H9 (cell line): ENCODE data around the gene FPGS. TPM values are rescaled to one million over a fixed set of nuclear protein-coding genes. Genes with fewer than 3 reads are reported as not detected.

ENCODE experiments used
- DNase-seq: peaks from one replicate; pipeline ENCODE4 v3.0.0-alpha.2; 2017
- H2AFZ ChIP-seq: one replicate; pipeline ENCODE4 v1.6.1; 2013; ENCODE audit warnings: mild to moderate bottlenecking, low read length, control low read depth, moderate library complexity
- H2AK5ac ChIP-seq: 2 replicates; pipeline ENCODE4 v1.6.1; 2013; ENCODE audit warnings: low read length, control low read depth, mixed read lengths; ENCODE audit not compliant: insufficient read length
- H2BK120ac ChIP-seq: one replicate; pipeline ENCODE4 v1.6.1; 2013; ENCODE audit warnings: low read depth, mild to moderate bottlenecking, low read length, control low read depth, inconsistent platforms; ENCODE audit not compliant: poor library complexity, severe bottlenecking
- H2BK12ac ChIP-seq: 2 replicates; pipeline ENCODE4 v1.6.1; 2013; ENCODE audit warnings: low read length, control low read depth, mixed read lengths, low read depth; ENCODE audit not compliant: insufficient read length
- H2BK15ac ChIP-seq: 2 replicates; pipeline ENCODE4 v1.6.1; 2013; ENCODE audit warnings: low read depth, low read length, control low read depth
- H2BK20ac ChIP-seq: one replicate; pipeline ENCODE4 v1.6.1; 2013; ENCODE audit warnings: low read depth, mild to moderate bottlenecking, low read length, control low read depth, inconsistent platforms; ENCODE audit not compliant: poor library complexity, severe bottlenecking
- H2BK5ac ChIP-seq: 2 replicates; pipeline ENCODE4 v1.6.1; 2013; ENCODE audit warnings: low read length, control low read depth, mixed read lengths; ENCODE audit not compliant: insufficient read length
- H3K14ac ChIP-seq: 2 replicates; pipeline ENCODE4 v1.6.1; 2013; ENCODE audit warnings: low read length, control low read depth; ENCODE audit not compliant: insufficient read depth
- H3K18ac ChIP-seq: 2 replicates; pipeline ENCODE4 v1.6.1; 2013; ENCODE audit warnings: low read depth, mild to moderate bottlenecking, mixed read lengths, low read length, control low read depth; ENCODE audit not compliant: insufficient read length
- H3K23ac ChIP-seq: 2 replicates; pipeline ENCODE4 v1.6.1; 2013; ENCODE audit warnings: low read length, control low read depth, mixed read lengths, low read depth; ENCODE audit not compliant: insufficient read length
- H3K23me2 ChIP-seq: 2 replicates; pipeline ENCODE4 v1.6.1; 2013; ENCODE audit warnings: low read depth, mild to moderate bottlenecking, mixed read lengths, low read length, control low read depth; ENCODE audit not compliant: insufficient read length, poor library complexity, severe bottlenecking
- H3K27ac ChIP-seq: 2 replicates; pipeline ENCODE4 v1.5.1; 2013; ENCODE audit warnings: low read length, control low read depth, mixed read lengths, low read depth; ENCODE audit not compliant: insufficient read length
- H3K27me3 ChIP-seq: 2 replicates; pipeline ENCODE4 v1.6.1; 2013; ENCODE audit warnings: low read length, control low read depth, inconsistent platforms; ENCODE audit not compliant: insufficient read depth
- H3K4ac ChIP-seq: 2 replicates; pipeline ENCODE4 v1.6.1; 2013; ENCODE audit warnings: low read depth, mild to moderate bottlenecking, control low read depth, inconsistent platforms, low read length, moderate library complexity
- H3K4me1 ChIP-seq: 2 replicates; pipeline ENCODE4 v1.6.1; 2013; ENCODE audit warnings: low read length, control low read depth, inconsistent platforms; ENCODE audit not compliant: insufficient read depth
- H3K4me2 ChIP-seq: 2 replicates; pipeline ENCODE4 v1.6.1; 2013; ENCODE audit warnings: low read length, control low read depth, mixed read lengths; ENCODE audit not compliant: insufficient read length, insufficient read depth
- H3K56ac ChIP-seq: 2 replicates; pipeline ENCODE4 v1.6.1; 2013; ENCODE audit warnings: low read depth, mild to moderate bottlenecking, mixed read lengths, low read length, control low read depth; ENCODE audit not compliant: insufficient read length
- H3K79me1 ChIP-seq: 2 replicates; pipeline ENCODE4 v1.6.1; 2013; ENCODE audit warnings: low read depth, mild to moderate bottlenecking, moderate library complexity, low read length, control low read depth, inconsistent platforms; ENCODE audit not compliant: insufficient read depth, poor library complexity, severe bottlenecking
- H3K79me2 ChIP-seq: 2 replicates; pipeline ENCODE4 v1.6.1; 2013; ENCODE audit warnings: low read length, control low read depth, inconsistent platforms; ENCODE audit not compliant: insufficient read depth
- H3K9ac ChIP-seq: 2 replicates; pipeline ENCODE4 v1.6.1; 2013; ENCODE audit warnings: low read length, control low read depth, mixed read lengths; ENCODE audit not compliant: insufficient read length; ENCODE audit errors: extremely low read depth
- H3K9me3 ChIP-seq: one replicate; pipeline ENCODE4 v1.6.1; 2013; ENCODE audit warnings: low read depth, low read length, inconsistent platforms; ENCODE audit not compliant: control insufficient read depth
- H3T11ph ChIP-seq: one replicate; pipeline ENCODE4 v1.6.1; 2013; ENCODE audit warnings: mild to moderate bottlenecking, low read length, control low read depth, inconsistent platforms
- H4K20me1 ChIP-seq: one replicate; pipeline ENCODE4 v1.6.1; 2013; ENCODE audit not compliant: control insufficient read depth, insufficient read length, insufficient read depth
- H4K5ac ChIP-seq: 2 replicates; pipeline ENCODE4 v1.6.1; 2013; ENCODE audit warnings: low read depth, mild to moderate bottlenecking, mixed read lengths, low read length, control low read depth; ENCODE audit not compliant: insufficient read length
- H4K8ac ChIP-seq: replicated peaks from 2 replicates; pipeline ENCODE4 v1.6.1; 2013; ENCODE audit warnings: low read length, control low read depth, mixed read lengths, low read depth; ENCODE audit not compliant: insufficient read length
- H4K91ac ChIP-seq: 2 replicates; pipeline ENCODE4 v1.6.1; 2013; ENCODE audit warnings: low read depth, mild to moderate bottlenecking, moderate library complexity, mixed read lengths, low read length, control low read depth; ENCODE audit not compliant: insufficient read length
- H3K27ac Mint-ChIP-seq, 3 experiments: 2 replicates in 2 of 3; 3 replicates in 1 of 3; pipeline ENCODE4 v1.8.0; 2020 to 2021; ENCODE audit warnings: mixed read lengths in 3 of 3, mild to moderate bottlenecking in 1 of 3, moderate library complexity in 1 of 3
- H3K27me3 Mint-ChIP-seq: 2 replicates; pipeline ENCODE4 v1.8.0; 2021; ENCODE audit warnings: low read depth, mild to moderate bottlenecking, moderate library complexity, mixed read lengths
- H3K36me3 Mint-ChIP-seq, 3 experiments: 2 replicates in 2 of 3; 3 replicates in 1 of 3; pipeline ENCODE4 v1.8.0; 2020 to 2021; ENCODE audit warnings: low read depth in 3 of 3, mixed read lengths in 3 of 3; ENCODE audit not compliant: insufficient read depth in 1 of 3
- H3K4me1 Mint-ChIP-seq, 2 experiments: 2 replicates each; pipeline ENCODE4 v1.8.0; 2020; ENCODE audit warnings: mixed read lengths in 2 of 2
- H3K4me3 Mint-ChIP-seq, 2 experiments: 2 replicates in 1 of 2; 3 replicates in 1 of 2; pipeline ENCODE4 v1.8.0; 2020 to 2021; ENCODE audit warnings: mild to moderate bottlenecking in 2 of 2, mixed read lengths in 2 of 2, moderate library complexity in 1 of 2
- H3K9me3 Mint-ChIP-seq, 2 experiments: 2 replicates in 1 of 2; 3 replicates in 1 of 2; pipeline ENCODE4 v1.8.0; 2020; ENCODE audit warnings: mild to moderate bottlenecking in 2 of 2, mixed read lengths in 2 of 2, moderate library complexity in 1 of 2
- WGBS: extraction: QIAGEN DNeasy Blood & Tissue Kit; methylation state at CpG from one replicate; pipeline ENCODE4 v1.1.7; 2013; ENCODE audit warnings: missing lambda C conversion rate, low lambda C conversion rate, mixed read lengths; ENCODE audit not compliant: insufficient read length; ENCODE audit errors: extremely low coverage; 5-methylcytosine and 5-hydroxymethylcytosine counted together
- total RNA-seq: library from RNA; stranded (reverse); gene quantifications from 2 replicates; pipeline ENCODE4 v1.2.1, GENCODE V29; 2021
- TF ChIP-seq, protein P1 (sequence below): fragments of 200-600 bp; sonication (generic); conservative IDR thresholded peaks from 3 replicates; pipeline ENCODE4 v1.8.0; 2021; ENCODE audit warnings: antibody characterized with exemption, mild to moderate bottlenecking

The FPGS gene
- total RNA-seq, 1 experiment from 2014 or later, result 68.4 TPM

DNA sequence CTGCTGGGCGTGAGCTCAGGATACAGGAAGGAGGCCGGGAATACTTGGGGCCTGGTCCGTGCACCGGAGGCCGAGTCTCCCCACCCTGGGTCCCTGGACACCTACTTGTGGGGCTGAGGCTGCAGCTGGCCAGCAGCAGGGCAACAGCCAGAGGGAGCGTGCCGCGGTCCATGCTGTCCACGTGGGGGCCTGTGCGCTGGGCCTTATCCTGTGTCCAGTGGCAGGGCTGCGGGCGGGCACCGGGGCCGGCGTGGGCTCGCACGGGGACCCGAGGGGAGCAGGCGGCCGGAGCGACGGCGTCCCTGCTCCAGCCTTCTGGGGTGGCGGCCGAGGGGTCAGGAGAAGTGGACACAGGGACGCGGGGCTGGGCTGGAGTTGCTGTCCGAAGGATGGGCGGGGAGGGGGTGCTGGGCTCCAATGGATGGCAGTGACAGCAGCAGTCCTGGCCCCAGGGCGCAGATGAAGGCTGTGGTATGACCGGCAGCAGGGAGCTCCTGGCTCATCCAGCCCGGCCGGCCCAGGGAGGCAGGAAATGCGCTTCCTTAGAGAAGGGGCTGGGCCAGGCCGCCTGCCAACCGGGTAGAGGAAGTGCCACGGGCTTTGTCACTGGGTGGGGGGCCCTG lies 51.6 kb downstream of the FPGS start, which contains the start of gene ENG:
Gene ENG (minus strand): TSS at position 475 of the 623 bp plus-strand sequence. CDS start 303 bp downstream, at position 172.
- no peak within 1 kb of the TSS for H4K5ac ChIP-seq
- no peak within 1 kb of the TSS for H3K4me2 ChIP-seq
- H2AFZ ChIP-seq, result no peak within 1 kb of the TSS
- Mint-ChIP-seq H3K27ac (peak within 1 kb of the TSS in 1 of 3 experiments; percentile 76; a peak in 1 of 7 replicates), H3K4me3 (peak within 1 kb of the TSS in 1 of 2 experiments; percentile 57; a peak in 1 of 5 replicates), H3K27me3 (no peaks in the 10 kb centered on the region; the same call in 1 of the 2 replicates), H3K4me1 (peaks cover 2 to 9% of the 10 kb centered on the region in 2 experiments; a peak in 2 of 4 replicates), H3K36me3 (peaks cover 0 to 2% (median under 1%) of the 10 kb centered on the region in 3 experiments; a peak in 2 of 7 replicates), H3K9me3 (peaks cover under 1 to 2% of the 10 kb centered on the region in 2 experiments; a peak in 2 of 5 replicates)
- no peak within 1 kb of the TSS for H3K27ac ChIP-seq
- no peaks in the 10 kb centered on the region for H4K20me1 ChIP-seq
- no peak within 1 kb of the TSS for H3T11ph ChIP-seq
- H3K14ac ChIP-seq, result peak within 1 kb of the TSS; percentile 14
- H3K4me1 ChIP-seq, result no peaks in the 10 kb centered on the region
- H3K23ac ChIP-seq, result no peak within 1 kb of the TSS
- H3K9me3 ChIP-seq, result no peaks in the 10 kb centered on the region
- H2BK120ac ChIP-seq, result no peak within 1 kb of the TSS
- no peaks in the 10 kb centered on the region for H3K79me1 ChIP-seq
- no CpG with 5 or more reads among the region's 37 CpGs for WGBS
- H2AK5ac ChIP-seq, result no peak within 1 kb of the TSS
- H3K4ac ChIP-seq, result no peak within 1 kb of the TSS
- no peak within 1 kb of the TSS for H2BK12ac ChIP-seq
- no peak within 1 kb of the TSS for H2BK20ac ChIP-seq
- no peak within 1 kb of the TSS for H2BK15ac ChIP-seq
- H3K79me2 ChIP-seq, result no peaks in the 10 kb centered on the region
- no peak within 1 kb of the TSS for H2BK5ac ChIP-seq
- no peak within 1 kb of the TSS for H4K8ac ChIP-seq
- H3K27me3 ChIP-seq, result no peaks in the 10 kb centered on the region
- H3K9ac ChIP-seq, result no peak within 1 kb of the TSS
- peak; percentile 75 for DNase-seq
- TF ChIP-seq, protein P1, sequence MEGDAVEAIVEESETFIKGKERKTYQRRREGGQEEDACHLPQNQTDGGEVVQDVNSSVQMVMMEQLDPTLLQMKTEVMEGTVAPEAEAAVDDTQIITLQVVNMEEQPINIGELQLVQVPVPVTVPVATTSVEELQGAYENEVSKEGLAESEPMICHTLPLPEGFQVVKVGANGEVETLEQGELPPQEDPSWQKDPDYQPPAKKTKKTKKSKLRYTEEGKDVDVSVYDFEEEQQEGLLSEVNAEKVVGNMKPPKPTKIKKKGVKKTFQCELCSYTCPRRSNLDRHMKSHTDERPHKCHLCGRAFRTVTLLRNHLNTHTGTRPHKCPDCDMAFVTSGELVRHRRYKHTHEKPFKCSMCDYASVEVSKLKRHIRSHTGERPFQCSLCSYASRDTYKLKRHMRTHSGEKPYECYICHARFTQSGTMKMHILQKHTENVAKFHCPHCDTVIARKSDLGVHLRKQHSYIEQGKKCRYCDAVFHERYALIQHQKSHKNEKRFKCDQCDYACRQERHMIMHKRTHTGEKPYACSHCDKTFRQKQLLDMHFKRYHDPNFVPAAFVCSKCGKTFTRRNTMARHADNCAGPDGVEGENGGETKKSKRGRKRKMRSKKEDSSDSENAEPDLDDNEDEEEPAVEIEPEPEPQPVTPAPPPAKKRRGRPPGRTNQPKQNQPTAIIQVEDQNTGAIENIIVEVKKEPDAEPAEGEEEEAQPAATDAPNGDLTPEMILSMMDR, result no peak
- no peak within 1 kb of the TSS for H4K91ac ChIP-seq
- no peak within 1 kb of the TSS for H3K18ac ChIP-seq
- H3K23me2 ChIP-seq, result peaks cover 3% of the 10 kb centered on the region
- no peak within 1 kb of the TSS for H3K56ac ChIP-seq
